ENCODE measurements around the gene BTRC. TPM values are rescaled to one million over a fixed set of nuclear protein-coding genes. Genes with fewer than 3 reads are reported as not detected.

The BTRC gene
- polyA plus RNA-seq, 6 donors from 2014 or later = 6.0 to 13.4 (median 8.3) TPM

DNA sequence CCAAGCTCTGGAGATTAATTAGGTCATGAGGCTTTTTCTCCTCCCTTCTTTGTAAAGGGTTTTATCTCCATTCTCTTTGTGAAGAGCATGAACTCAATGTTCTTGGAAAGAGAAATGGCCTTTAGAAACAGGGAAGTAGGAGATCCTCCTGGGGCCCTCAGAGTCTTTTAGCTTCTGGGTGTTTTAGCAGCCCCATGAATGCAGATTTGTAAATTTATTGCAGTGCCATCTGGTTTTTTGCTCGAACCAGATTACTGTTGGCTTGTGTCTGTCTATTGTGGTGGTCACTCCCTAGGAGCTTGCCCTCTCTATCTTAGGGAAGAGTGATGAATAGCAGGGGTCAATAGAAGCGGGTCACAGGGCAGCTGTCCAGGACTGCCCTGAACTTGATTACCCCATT, 110.6 kb downstream of the BTRC start:
- peak overlapping the region in 1 of 6 donors; percentile 76 for H3K27ac Mint-ChIP-seq
- H3K4me3 Mint-ChIP-seq = no peak overlapping the region
- peaks cover 0 to 4% of the 10 kb centered on the region in 2 donors for H3K36me3 Mint-ChIP-seq

DNA sequence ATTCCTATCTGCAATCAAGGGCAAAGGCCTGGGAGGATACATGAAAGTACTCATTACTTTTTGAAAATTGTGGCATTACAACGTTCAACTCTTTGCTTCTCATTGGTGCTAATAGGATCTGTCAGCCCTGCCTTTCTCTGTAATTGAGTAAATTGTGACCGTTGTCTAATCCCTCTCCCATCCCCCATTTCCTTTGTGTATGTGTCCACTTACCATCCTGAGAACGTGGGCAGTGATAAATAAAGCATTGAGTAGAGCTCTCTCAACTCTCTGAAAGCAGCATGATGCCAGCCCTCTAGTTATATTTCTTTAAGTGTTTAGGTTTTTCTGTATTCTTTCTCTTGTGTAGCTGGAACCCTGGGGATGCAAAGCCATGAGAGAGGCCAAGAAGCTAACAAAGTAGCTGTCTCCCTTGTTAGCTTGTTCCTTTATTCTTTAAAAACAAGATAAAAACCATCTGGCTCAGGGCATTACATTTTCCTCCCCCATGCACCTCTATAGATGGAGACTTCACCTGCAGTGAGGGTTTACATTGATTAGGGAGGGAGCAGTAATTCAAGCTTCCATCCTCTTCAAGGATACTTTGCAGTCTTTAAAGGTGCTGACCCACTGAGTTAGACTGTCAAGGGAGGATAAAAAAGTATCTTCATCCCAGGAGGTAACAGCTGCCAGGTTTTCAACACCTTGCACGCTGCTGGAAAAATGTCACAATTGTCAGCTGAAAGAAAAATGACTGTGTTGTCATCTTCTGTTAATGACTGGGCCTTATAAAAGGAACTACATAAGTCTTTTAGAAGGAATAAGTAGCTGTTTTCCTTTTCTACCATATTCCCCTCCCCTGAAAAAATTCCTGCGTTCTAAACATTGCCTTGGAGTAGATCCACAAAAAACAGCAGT, 112.3 kb downstream of the BTRC start:
- no peak for DNase-seq
- no peak overlapping the region for H3K27ac Mint-ChIP-seq

More for the DNA sequence above, 110.6 kb downstream of the BTRC start:
- no peaks in the 10 kb centered on the region for H3K9me3 Mint-ChIP-seq
- H3K27me3 Mint-ChIP-seq = no peaks in the 10 kb centered on the region
- no peak for DNase-seq
- no peak for ATAC-seq (ENCODE audit: low read depth in 2 of 2)
- peaks cover 4 to 13% (median 5%) of the 10 kb centered on the region in 3 donors for H3K4me1 Mint-ChIP-seq

DNA sequence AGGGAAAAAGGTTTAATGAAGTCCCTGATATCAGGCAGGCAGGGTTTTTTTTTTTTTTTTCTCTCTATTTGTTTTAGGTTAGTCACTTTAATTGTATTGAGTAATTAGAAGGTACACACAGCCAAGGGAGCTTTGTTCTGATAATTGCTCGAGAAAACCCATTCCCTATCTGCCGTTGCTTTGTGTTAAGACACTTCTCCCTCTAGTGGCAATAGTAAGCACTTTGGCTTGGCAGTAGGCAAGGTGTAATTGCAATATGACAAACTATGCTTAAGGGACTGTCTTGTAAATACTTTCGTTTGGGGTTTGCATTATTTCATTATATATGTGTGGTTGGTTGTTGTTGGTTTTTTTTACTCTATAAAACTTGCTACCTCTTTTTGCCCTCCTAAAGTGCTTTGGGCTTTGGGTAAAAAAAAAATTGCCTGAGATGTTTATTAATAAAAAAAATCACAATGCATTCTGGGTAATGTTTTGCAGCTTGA, 113.4 kb downstream of the BTRC start:
- Mint-ChIP-seq H3K36me3 (no peaks in the 10 kb centered on the region), H3K4me3 (no peak overlapping the region), H3K4me1 (peaks cover 6 to 13% (median 9%) of the 10 kb centered on the region in 3 donors), H3K27ac (peak overlapping the region in 1 of 6 donors; percentile 66), H3K27me3 (no peaks in the 10 kb centered on the region), H3K9me3 (no peaks in the 10 kb centered on the region)
- peak; percentile 42 for DNase-seq
- ATAC-seq (ENCODE audit: low read depth in 2 of 2) = peak; percentile 77 to 80

More for the DNA sequence above, 112.3 kb downstream of the BTRC start:
- peaks cover 0 to 4% of the 10 kb centered on the region in 2 donors for H3K36me3 Mint-ChIP-seq
- H3K27me3 Mint-ChIP-seq = no peaks in the 10 kb centered on the region
- H3K4me3 Mint-ChIP-seq = no peak overlapping the region
- ATAC-seq (ENCODE audit: low read depth in 2 of 2) = no peak
- H3K4me1 Mint-ChIP-seq = peaks cover 4 to 13% (median 5%) of the 10 kb centered on the region in 3 donors
- H3K9me3 Mint-ChIP-seq = no peaks in the 10 kb centered on the region

DNA sequence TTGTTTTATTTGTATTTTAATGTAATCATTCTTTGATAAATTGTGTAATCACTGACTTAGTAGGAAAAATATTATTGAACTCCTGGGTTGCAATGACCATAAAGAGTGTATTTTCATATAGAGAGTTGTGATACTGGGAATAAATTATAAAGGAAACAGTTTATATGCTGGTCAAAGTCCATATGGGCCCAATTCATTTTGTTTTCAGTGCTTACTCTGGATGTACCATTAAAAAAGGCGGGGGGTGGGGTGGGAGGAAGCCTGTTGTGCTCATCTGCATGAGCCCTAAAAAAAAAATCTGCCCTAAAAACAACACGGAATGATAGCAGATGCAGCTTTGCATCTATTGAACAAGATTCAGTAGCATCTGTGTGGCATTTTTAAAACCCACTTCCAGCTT, 114.2 kb downstream of the BTRC start:
- no peak overlapping the region for H3K27ac Mint-ChIP-seq
- no peaks in the 10 kb centered on the region for H3K36me3 Mint-ChIP-seq

DNA sequence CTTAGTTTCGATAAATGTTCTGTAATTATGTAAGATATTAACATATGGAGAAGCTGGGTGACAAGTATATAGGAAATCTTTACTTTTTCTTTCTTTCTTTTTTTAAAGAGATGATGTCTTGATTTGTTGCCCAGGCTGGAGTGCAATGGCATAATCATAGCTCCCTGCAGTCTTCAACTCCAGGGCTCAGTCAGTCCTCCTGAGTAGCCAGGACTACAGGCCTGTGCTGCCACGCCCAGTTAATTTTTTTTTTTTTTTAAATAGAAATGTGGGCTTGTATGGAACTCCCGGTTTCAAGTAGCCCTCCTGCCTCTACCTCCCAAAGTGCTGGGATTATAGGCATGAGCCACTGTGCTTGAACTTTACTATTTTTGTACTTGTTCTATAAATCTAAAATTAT, 122.4 kb downstream of the BTRC start:
- Mint-ChIP-seq H3K36me3 (peaks cover 0 to 7% of the 10 kb centered on the region in 2 donors), H3K9me3 (peaks cover 0 to 2% (median 0%) of the 10 kb centered on the region in 7 donors), H3K4me3 (no peak overlapping the region), H3K27ac (no peak overlapping the region), H3K4me1 (peaks cover 2 to 8% (median 4%) of the 10 kb centered on the region in 3 donors), H3K27me3 (no peaks in the 10 kb centered on the region)
- ATAC-seq (ENCODE audit: low read depth in 2 of 2) (no peak), DNase-seq (no peak)

More for the DNA sequence above, 114.2 kb downstream of the BTRC start:
- Mint-ChIP-seq H3K9me3 (no peaks in the 10 kb centered on the region), H3K4me1 (peaks cover 6 to 13% (median 9%) of the 10 kb centered on the region in 3 donors), H3K27me3 (no peaks in the 10 kb centered on the region), H3K4me3 (no peak overlapping the region)
- no peak for ATAC-seq (ENCODE audit: low read depth in 2 of 2)
- no peak for DNase-seq

DNA sequence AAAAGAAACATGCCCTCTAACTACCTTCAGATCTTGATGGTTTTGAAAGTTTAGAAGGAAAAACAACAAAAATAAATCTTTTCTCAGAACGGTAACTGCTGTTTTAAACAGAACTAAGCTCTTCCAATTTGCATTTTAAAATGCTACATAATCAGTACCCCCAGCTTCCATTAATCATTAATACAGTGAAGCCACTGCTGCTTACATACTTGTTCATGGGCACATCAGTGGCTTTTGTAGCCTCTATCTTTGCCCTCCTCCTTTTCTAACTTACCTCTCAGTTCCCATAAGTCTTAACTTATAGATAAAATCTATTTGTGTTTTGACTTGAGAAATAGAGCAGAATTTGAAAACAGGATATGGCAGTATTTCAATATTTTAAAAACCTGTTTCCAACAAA, 125.0 kb downstream of the BTRC start:
- ATAC-seq (ENCODE audit: low read depth in 2 of 2) (no peak), DNase-seq (no peak)
- no peak overlapping the region for H3K27ac Mint-ChIP-seq
- peaks cover 0 to 6% (median 5%) of the 10 kb centered on the region in 3 donors for H3K4me1 Mint-ChIP-seq
- peaks cover 0 to 1% (median 0%) of the 10 kb centered on the region in 7 donors for H3K9me3 Mint-ChIP-seq
- H3K36me3 Mint-ChIP-seq = peaks cover 0 to 7% of the 10 kb centered on the region in 2 donors
- H3K4me3 Mint-ChIP-seq = no peak overlapping the region
- no peaks in the 10 kb centered on the region for H3K27me3 Mint-ChIP-seq

DNA sequence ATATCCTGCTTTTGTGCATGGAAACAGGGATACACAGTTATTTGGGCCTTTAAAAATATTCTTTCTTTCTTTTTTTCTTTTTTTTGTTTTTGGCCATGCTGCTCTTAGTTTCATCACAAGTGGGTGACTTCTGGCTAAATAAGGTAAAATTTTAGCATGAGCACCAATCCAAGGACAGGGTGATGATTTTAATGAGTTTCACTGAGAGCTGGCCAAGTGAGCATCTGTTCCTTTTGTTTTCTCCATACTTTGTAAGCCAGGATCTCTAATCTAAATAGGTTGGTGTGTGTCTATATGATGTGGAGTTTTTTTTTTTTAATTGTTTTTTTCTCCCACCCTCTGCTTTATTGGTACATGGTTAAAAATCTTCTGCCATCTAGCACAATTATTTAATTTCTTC, 127.3 kb downstream of the BTRC start:
- Mint-ChIP-seq H3K36me3 (no peaks in the 10 kb centered on the region), H3K9me3 (no peaks in the 10 kb centered on the region), H3K4me1 (peaks cover 0 to 6% (median 5%) of the 10 kb centered on the region in 3 donors), H3K27me3 (no peaks in the 10 kb centered on the region), H3K27ac (peak overlapping the region in 1 of 6 donors; percentile 63), H3K4me3 (no peak overlapping the region)
- ATAC-seq (ENCODE audit: low read depth in 2 of 2) (no peak), DNase-seq (no peak)

DNA sequence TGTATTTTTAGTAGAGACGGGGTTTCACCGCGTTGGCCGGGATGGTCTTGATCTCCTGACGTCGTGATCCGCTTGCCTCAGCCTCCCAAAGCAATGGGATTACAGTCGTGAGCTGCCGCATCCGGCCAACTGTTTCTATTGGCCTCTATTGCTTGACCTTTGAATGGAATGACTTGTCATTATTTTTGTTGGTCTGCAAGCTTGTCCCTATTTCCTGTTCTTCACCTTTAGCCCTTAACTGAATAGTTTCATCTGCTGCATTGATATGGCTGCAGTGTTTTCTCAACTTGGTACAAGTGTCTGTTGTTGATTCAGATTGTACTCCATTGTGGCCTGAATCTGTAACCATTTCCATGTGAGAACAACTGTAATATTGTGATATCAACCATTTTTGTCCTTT, 128.6 kb downstream of the BTRC start:
- Mint-ChIP-seq H3K36me3 (no peaks in the 10 kb centered on the region), H3K4me1 (peaks cover 0 to 6% (median 5%) of the 10 kb centered on the region in 3 donors), H3K27ac (peak overlapping the region in 2 of 6 donors; percentile 30 to 54), H3K4me3 (no peak overlapping the region), H3K9me3 (no peaks in the 10 kb centered on the region), H3K27me3 (no peaks in the 10 kb centered on the region)
- DNase-seq = no peak
- no peak for ATAC-seq (ENCODE audit: low read depth in 2 of 2)

DNA sequence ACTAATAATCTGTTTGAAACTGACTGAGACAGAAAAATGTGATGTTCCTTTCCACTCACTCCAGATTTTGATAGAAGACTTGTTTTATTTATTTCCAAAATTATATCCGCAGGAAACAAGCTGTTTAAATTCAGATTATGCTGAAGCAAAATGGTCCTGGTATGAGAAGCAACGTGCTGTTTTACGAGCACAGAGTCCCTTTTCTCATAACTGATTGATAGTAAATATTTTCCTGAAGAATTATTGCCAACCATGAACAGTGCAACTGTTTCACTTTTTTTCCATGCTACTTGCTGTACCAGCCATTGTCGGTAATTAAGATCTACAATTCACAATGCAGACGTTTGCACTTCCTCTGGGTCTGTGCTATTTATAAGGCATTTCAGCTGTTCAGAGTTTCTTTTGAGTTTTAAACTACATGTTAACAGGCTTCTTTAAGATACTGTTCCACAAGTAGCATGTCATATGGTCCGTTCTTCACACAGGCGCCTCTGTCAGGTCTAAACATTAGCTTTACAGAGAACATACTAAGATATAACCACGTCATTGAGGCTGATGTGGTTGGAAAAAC, 130.3 kb downstream of the BTRC start:
- Mint-ChIP-seq H3K36me3 (no peaks in the 10 kb centered on the region), H3K4me3 (no peak overlapping the region), H3K4me1 (peaks cover 0 to 5% (median 3%) of the 10 kb centered on the region in 3 donors), H3K27ac (no peak overlapping the region), H3K27me3 (no peaks in the 10 kb centered on the region), H3K9me3 (no peaks in the 10 kb centered on the region)
- no peak for DNase-seq
- ATAC-seq (ENCODE audit: low read depth in 2 of 2) = no peak

DNA sequence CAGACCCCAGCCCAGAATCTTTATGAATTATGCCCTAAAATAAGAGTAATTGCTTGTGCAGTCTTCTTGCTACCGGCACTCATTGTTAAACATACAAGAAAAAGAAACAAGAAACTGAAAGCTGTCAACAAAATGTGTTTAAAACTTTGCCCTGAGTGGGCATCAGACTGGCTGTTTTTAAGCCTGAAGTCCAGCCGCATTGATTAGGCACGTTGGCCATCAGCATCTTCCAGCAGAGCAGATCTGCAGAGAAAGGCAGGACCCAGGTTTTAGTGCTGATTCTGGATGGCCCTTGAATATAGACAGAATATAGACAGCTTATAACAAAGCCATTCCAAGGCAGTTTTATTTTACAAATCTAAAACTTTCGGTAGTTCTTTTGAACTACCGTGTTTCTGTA, 131.2 kb downstream of the BTRC start:
- DNase-seq (no peak), ATAC-seq (ENCODE audit: low read depth in 2 of 2) (no peak)
- H3K27ac Mint-ChIP-seq = no peak overlapping the region
- H3K4me3 Mint-ChIP-seq = no peak overlapping the region
- peaks cover 0 to 5% (median 5%) of the 10 kb centered on the region in 3 donors for H3K4me1 Mint-ChIP-seq
- no peaks in the 10 kb centered on the region for H3K27me3 Mint-ChIP-seq
- H3K36me3 Mint-ChIP-seq = no peaks in the 10 kb centered on the region
- no peaks in the 10 kb centered on the region for H3K9me3 Mint-ChIP-seq

DNA sequence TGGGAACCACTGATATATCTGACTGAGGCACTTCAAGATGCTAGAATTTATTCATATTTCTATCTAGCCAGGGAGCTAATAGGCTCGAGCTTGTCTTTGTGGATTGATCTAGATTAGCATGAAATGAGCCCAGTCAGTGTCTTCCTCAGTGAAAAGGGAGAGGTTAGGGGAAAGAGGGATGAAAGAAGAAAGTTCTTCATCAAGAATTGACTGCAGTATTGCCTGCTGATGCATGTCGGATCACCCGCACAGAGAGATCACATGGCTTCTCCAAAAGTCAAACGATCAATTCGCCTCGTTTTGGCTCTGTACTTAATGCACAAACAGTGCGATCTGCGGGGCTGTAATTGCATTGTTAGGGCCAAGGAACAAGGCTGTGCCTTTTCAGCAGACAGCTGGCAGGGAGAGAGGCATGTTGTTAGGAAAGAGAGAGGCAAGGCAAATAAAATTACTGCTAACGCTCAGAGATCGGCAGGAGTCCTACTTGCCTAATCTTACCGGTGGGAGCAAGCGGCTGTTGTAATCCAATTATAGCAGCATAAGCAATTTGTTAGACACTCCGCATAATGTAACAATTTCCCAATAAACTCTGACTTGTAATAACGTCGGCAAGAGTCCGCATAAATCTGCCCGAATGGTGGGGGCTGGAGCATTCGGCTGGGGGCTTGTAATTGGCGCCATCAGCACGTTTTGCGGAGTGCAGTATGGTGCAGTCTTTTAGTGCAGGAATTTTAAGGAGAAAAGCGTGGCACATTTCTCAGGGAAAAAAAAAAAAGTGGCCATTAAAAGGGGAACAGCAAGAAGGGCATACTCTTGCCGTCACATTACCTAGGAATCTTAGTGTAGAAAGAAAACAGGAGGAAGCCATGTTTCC, 132.0 kb downstream of the BTRC start:
- H3K4me1 Mint-ChIP-seq = peaks cover 0 to 9% (median 5%) of the 10 kb centered on the region in 3 donors
- no peak overlapping the region for H3K4me3 Mint-ChIP-seq
- DNase-seq = no peak
- peak overlapping the region in 2 of 6 donors; percentile 39 to 41 for H3K27ac Mint-ChIP-seq
- no peak for ATAC-seq (ENCODE audit: low read depth in 2 of 2)
- no peaks in the 10 kb centered on the region for H3K9me3 Mint-ChIP-seq
- no peaks in the 10 kb centered on the region for H3K36me3 Mint-ChIP-seq
- no peaks in the 10 kb centered on the region for H3K27me3 Mint-ChIP-seq

DNA sequence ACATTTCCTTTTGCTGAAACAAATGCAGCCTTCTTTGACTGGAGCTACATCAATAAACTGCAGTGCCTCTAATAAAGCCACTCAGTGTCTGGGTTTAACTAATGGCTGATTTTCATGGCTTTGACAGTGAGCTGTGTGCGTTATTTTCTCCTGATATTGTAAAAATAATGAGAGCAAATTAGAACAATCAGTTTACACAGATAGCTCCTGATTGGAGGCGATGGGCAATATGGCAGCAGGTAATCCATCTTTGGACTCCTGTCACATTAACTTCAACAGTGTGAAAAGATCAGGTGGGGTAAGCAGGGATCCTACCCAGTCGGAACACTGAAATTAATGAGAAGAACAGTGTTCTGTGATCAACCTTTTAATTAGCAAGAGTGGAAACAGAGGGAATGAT, 133.4 kb downstream of the BTRC start:
- no peak overlapping the region for H3K27ac Mint-ChIP-seq
- no peak for ATAC-seq (ENCODE audit: low read depth in 2 of 2)

DNA sequence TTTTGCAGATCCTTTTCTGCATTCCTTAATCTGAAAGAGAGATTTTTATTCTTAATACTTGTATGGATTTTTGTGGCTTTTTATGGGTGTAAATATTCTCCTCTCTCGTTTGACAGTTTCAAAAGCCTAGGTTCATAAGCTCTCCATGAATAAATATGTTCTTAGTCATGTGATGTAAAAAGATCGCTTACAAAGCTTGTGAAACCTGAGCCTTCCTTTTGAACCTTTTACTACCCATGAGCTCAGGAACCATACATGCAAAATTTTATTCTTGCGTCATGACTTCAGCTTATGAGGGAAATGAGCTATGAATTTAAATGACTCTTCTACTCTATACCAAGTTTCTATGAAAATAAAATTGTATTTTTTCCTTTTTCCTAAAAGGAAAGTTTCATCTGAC, 135.4 kb downstream of the BTRC start:
- Mint-ChIP-seq H3K4me1 (peaks cover 0 to 6% (median 0%) of the 10 kb centered on the region in 3 donors), H3K4me3 (no peak overlapping the region), H3K9me3 (no peaks in the 10 kb centered on the region), H3K27ac (no peak overlapping the region), H3K27me3 (no peaks in the 10 kb centered on the region), H3K36me3 (no peaks in the 10 kb centered on the region)
- DNase-seq (no peak), ATAC-seq (ENCODE audit: low read depth in 2 of 2) (no peak)

More for the DNA sequence above, 133.4 kb downstream of the BTRC start:
- Mint-ChIP-seq H3K9me3 (no peaks in the 10 kb centered on the region), H3K4me3 (no peak overlapping the region), H3K36me3 (no peaks in the 10 kb centered on the region), H3K27me3 (no peaks in the 10 kb centered on the region), H3K4me1 (peaks cover 0 to 9% (median 0%) of the 10 kb centered on the region in 3 donors)
- no peak for DNase-seq
